ENCODE data around the gene PLK5.

Gene PLK5

DNA sequence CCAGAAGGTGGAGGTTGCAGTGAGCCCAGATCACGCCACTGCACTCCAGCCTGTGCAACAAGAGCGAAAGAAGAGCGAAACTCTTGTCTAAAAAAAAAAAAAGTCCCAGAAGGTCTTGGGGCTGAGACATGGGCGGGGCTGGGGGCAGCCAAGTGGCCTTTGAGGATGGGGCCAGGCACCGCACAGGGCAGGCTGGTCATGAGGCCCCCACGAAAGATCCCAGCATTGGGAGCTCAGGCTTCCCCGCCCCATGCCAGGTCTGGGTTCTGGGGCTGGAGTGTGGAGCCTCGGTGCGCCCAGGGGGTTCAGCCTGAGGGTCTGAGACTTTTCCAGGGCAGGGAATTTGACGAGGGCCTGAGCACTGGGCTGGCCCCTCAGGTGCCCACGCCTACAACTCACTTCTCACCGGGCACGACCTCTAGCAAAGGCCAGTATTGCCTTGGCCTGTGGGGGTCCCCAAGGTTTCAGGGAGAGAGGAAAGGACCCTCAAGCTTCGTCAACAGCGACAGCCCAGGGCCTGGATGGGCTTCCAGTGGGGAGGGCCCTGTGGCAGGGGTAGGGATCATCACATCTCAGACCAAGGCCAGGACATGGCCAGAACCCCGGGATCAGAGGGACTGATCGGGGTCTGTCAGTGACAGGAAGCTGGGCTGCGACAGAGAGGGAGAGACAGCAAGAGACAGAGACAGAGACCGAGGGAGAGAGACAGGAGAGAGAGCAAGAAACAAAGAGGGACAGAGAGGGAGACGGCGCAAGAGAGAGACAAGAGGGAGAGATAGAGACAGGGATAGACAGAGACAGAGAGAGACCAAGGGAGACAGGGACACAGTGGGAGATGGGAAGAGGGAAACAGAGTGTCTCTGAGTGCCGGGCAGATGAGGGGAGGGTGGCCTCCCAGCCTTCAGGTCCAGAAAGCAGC, 51.7 kb downstream of the PLK5 start:
- Histone ChIP-seq H3K4me2 (ENCODE audit: low read length) (no peak overlapping the region), H4K20me1 (ENCODE audit: insufficient read depth, low read length) (no peaks in the 10 kb centered on the region), H3K36me3 (ENCODE audit: insufficient read depth, low read length) (peaks cover 47% of the 10 kb centered on the region), H3F3A (ENCODE audit: insufficient read depth, low read length) (no peaks in the 10 kb centered on the region), H3K4me1 (ENCODE audit: insufficient read depth, low read length, severe bottlenecking) (no peaks in the 10 kb centered on the region), H3K4me3 (ENCODE audit: low read depth, low read length, poor library complexity, severe bottlenecking) (no peak overlapping the region), H2AFZ (ENCODE audit: low read length) (no peak overlapping the region), H3K27me3 (ENCODE audit: insufficient read depth, low read length) (no peaks in the 10 kb centered on the region), H3K9me2 (ENCODE audit: low read depth, low read length) (no peaks in the 10 kb centered on the region), H3K27ac (ENCODE audit: low read depth, low read length, poor library complexity, severe bottlenecking) (no peak overlapping the region), H3K9me3 (ENCODE audit: low read length) (no peaks in the 10 kb centered on the region), H3K9ac (ENCODE audit: low read length) (no peak overlapping the region), H3K79me2 (ENCODE audit: insufficient read depth, low read length) (no peaks in the 10 kb centered on the region)
- TF ChIP-seq EZH2 (IDR thresholded peaks at IDR 0.05; ENCODE audit: borderline replicate concordance, low read length) = no peak
- TF ChIP-seq, protein P1, sequence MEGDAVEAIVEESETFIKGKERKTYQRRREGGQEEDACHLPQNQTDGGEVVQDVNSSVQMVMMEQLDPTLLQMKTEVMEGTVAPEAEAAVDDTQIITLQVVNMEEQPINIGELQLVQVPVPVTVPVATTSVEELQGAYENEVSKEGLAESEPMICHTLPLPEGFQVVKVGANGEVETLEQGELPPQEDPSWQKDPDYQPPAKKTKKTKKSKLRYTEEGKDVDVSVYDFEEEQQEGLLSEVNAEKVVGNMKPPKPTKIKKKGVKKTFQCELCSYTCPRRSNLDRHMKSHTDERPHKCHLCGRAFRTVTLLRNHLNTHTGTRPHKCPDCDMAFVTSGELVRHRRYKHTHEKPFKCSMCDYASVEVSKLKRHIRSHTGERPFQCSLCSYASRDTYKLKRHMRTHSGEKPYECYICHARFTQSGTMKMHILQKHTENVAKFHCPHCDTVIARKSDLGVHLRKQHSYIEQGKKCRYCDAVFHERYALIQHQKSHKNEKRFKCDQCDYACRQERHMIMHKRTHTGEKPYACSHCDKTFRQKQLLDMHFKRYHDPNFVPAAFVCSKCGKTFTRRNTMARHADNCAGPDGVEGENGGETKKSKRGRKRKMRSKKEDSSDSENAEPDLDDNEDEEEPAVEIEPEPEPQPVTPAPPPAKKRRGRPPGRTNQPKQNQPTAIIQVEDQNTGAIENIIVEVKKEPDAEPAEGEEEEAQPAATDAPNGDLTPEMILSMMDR (IDR thresholded peaks at IDR 0.05; ENCODE audit: low read length) = no peak

DNA sequence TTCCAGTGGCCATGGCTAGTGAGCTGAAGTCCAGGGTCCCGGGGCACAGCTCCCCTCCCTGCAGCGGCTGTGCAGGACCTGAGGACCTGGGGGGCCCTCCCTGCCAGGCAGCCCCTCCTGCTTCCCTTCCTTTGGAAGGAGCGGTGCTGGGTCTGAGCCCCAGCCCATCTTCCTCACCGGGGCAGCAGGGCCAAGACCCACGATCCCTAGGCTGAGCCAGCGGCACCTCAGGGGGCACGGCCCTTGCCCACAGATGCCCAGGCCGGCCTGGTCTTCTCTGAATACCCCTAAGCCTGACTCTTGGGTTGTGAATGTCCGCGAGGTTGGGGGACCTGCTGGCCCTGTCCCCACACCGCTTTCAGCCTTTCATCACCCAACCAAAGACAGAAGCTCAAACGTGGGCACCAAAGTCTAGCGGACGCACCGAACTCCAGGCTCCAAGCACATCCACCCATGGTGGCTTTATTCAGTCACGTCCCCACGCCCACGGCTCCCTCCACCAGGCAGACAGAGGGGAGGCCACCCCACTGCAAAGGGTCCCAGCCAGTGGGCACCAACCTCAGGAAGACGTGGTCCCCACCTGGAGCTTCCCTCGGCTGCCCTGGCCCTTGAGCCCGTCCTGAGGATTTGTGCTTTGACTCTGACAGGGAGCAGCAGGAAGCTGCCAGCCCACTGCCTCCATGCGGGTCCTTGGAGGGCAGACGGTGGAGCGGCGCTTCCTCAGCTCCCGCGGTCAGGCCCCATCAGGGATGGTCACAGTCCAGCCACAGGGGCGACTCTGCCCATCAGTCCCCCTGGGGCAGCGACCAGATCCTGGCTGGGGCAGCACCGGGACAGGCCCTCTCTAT, 52.6 kb downstream of the PLK5 start:
- Histone ChIP-seq H3F3A (ENCODE audit: insufficient read depth, low read length) (no peaks in the 10 kb centered on the region), H3K4me1 (ENCODE audit: insufficient read depth, low read length, severe bottlenecking) (no peaks in the 10 kb centered on the region), H3K9me2 (ENCODE audit: low read depth, low read length) (no peaks in the 10 kb centered on the region), H3K27ac (ENCODE audit: low read depth, low read length, poor library complexity, severe bottlenecking) (no peak overlapping the region), H2AFZ (ENCODE audit: low read length) (no peak overlapping the region), H3K79me2 (ENCODE audit: insufficient read depth, low read length) (no peaks in the 10 kb centered on the region), H3K9me3 (ENCODE audit: low read length) (no peaks in the 10 kb centered on the region), H3K4me2 (ENCODE audit: low read length) (no peak overlapping the region), H3K36me3 (ENCODE audit: insufficient read depth, low read length) (peaks cover 56% of the 10 kb centered on the region), H3K4me3 (ENCODE audit: low read depth, low read length, poor library complexity, severe bottlenecking) (no peak overlapping the region), H3K9ac (ENCODE audit: low read length) (no peak overlapping the region), H4K20me1 (ENCODE audit: insufficient read depth, low read length) (no peaks in the 10 kb centered on the region), H3K27me3 (ENCODE audit: insufficient read depth, low read length) (no peaks in the 10 kb centered on the region)
- TF ChIP-seq, protein P1 (IDR thresholded peaks at IDR 0.05; ENCODE audit: low read length) = no peak
- TF ChIP-seq EZH2 (IDR thresholded peaks at IDR 0.05; ENCODE audit: borderline replicate concordance, low read length) = no peak

DNA sequence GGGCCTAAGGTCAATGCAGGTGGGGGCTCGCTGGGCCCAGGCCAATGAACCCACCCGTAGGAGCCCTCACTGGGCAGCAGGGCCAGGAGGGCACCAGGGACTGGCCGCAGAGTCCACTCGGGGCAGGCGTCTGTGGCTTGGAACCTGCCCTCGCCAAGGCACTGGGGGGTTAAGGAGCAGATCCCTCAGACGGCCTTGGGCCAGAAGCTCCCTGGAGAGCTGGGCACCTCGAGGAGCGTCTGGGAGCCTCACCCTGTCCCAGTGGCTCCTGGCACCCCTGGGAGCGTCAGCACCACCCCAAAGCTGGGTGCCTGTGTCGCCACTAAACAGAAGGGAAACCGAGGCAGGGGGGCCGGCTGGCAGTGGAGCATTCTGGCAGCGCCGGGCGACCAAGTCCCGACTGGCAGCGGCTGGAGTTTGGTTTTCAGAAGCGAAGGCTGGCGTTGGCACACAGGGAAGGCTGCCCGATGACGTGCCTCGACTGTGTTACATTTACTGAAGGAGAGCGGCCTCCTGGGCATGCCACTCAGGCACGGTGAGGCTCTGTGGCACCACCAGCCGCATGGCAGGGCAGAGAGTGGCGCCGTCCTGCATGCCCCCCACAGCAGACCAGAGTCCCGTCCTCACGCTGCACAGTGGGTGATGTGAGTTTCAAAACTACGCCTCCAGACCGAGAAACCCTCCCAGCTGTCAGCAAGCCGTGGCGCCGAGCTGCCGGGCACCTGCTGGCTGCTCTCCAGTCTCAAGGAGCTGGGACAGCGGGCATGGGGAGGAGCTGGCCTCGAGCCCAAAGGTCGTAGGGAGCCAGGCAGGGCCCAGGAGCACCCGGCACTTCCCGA, 53.4 kb downstream of the PLK5 start:
- Histone ChIP-seq H3K36me3 (ENCODE audit: insufficient read depth, low read length) (peaks cover 65% of the 10 kb centered on the region), H3K79me2 (ENCODE audit: insufficient read depth, low read length) (no peaks in the 10 kb centered on the region), H3F3A (ENCODE audit: insufficient read depth, low read length) (no peaks in the 10 kb centered on the region), H3K4me1 (ENCODE audit: insufficient read depth, low read length, severe bottlenecking) (no peaks in the 10 kb centered on the region), H4K20me1 (ENCODE audit: insufficient read depth, low read length) (no peaks in the 10 kb centered on the region), H3K4me2 (ENCODE audit: low read length) (no peak overlapping the region), H2AFZ (ENCODE audit: low read length) (no peak overlapping the region), H3K27me3 (ENCODE audit: insufficient read depth, low read length) (no peaks in the 10 kb centered on the region), H3K9ac (ENCODE audit: low read length) (no peak overlapping the region), H3K9me3 (ENCODE audit: low read length) (no peaks in the 10 kb centered on the region), H3K4me3 (ENCODE audit: low read depth, low read length, poor library complexity, severe bottlenecking) (no peak overlapping the region), H3K27ac (ENCODE audit: low read depth, low read length, poor library complexity, severe bottlenecking) (no peak overlapping the region), H3K9me2 (ENCODE audit: low read depth, low read length) (no peaks in the 10 kb centered on the region)
- TF ChIP-seq, protein P1 (IDR thresholded peaks at IDR 0.05; ENCODE audit: low read length) = no peak
- no peak for TF ChIP-seq EZH2 (IDR thresholded peaks at IDR 0.05; ENCODE audit: borderline replicate concordance, low read length)

All from OCI-LY1 (cell line).